PC-3 (cell line): ENCODE measurements around the gene DNAH3. TPM values are rescaled to one million over a fixed set of nuclear protein-coding genes. Genes with fewer than 3 reads are reported as not detected.

ENCODE experiments used
- ATAC-seq: fragments of 200-7000 bp; cut with Tn5 transposase; 2 replicates; pipeline ENCODE4 v1.9.1; 2020; ENCODE audit warnings: mild to moderate bottlenecking, moderate library complexity
- BruUV-seq: library from RNA; stranded (reverse); fragments of 400-500 nt; replicated peaks from 2 replicates; lab custom pipeline; 2021; lab: Mats Ljungman, UMichigan
- CTCF ChIA-PET: fragments of 300-600 bp; sonication (Branson Sonifier 250); formaldehyde crosslinking; loops from one replicate; lab custom pipeline; 2022; ENCODE audit warnings: antibody characterized with exemption; lab: Charles Lee
- POLR2A ChIA-PET: fragments of 300-600 bp; sonication (Branson Sonifier 250); formaldehyde crosslinking; loops from one replicate; lab custom pipeline; 2022; ENCODE audit warnings: antibody characterized with exemption; ENCODE audit not compliant: unreplicated experiment; lab: Charles Lee
- DNase-seq: peaks from one replicate; pipeline ENCODE4 v3.0.0-alpha.2; 2015
- H2AFZ ChIP-seq: fragments of 300-600 bp; sonication (generic); 2 replicates; pipeline ENCODE4 v1.6.0; 2016; ENCODE audit warnings: antibody characterized with exemption, low read length
- H3F3A ChIP-seq: fragments of 300-600 bp; sonication (generic); one replicate; pipeline ENCODE4 v1.6.0; 2017; ENCODE audit warnings: antibody characterized with exemption, low read length, control low read depth, mild to moderate bottlenecking; ENCODE audit not compliant: unreplicated experiment
- H3K27ac ChIP-seq: fragments of 300-600 bp; sonication (generic); 2 replicates; pipeline ENCODE4 v1.5.1; 2016; ENCODE audit warnings: mild to moderate bottlenecking, low read length
- H3K27me3 ChIP-seq: fragments of 300-600 bp; sonication (generic); 2 replicates; pipeline ENCODE4 v1.6.1; 2016; ENCODE audit warnings: low read length, mixed read lengths
- H3K36me3 ChIP-seq: fragments of 300-600 bp; sonication (generic); 2 replicates; pipeline ENCODE4 v1.6.1; 2016; ENCODE audit warnings: low read depth, mixed run types, low read length, mixed read lengths
- H3K4me1 ChIP-seq: fragments of 300-600 bp; sonication (generic); 2 replicates; pipeline ENCODE4 v1.5.1; 2016; ENCODE audit warnings: low read length; ENCODE audit not compliant: insufficient read depth
- H3K4me2 ChIP-seq: fragments of 300-600 bp; sonication (generic); 2 replicates; pipeline ENCODE4 v1.6.0; 2016; ENCODE audit warnings: low read length
- H3K4me3 ChIP-seq: fragments of 300-600 bp; sonication (generic); 2 replicates; pipeline ENCODE4 v1.5.1; 2016; ENCODE audit warnings: mild to moderate bottlenecking, low read length, mixed read lengths
- H3K79me2 ChIP-seq: fragments of 300-600 bp; sonication (generic); 2 replicates; pipeline ENCODE4 v1.6.1; 2017; ENCODE audit warnings: low read length, mixed read lengths
- H3K9ac ChIP-seq: fragments of 300-600 bp; sonication (generic); 2 replicates; pipeline ENCODE4 v1.6.0; 2016; ENCODE audit warnings: mild to moderate bottlenecking, low read length
- H3K9me2 ChIP-seq: fragments of 300-600 bp; sonication (generic); replicated peaks from 2 replicates; pipeline ENCODE4 v1.6.1; 2016; ENCODE audit warnings: mixed run types, low read length, mixed read lengths
- H3K9me3 ChIP-seq: fragments of 300-600 bp; sonication (generic); 2 replicates; pipeline ENCODE4 v1.6.1; 2016; ENCODE audit warnings: low read length, mixed read lengths
- H4K20me1 ChIP-seq: fragments of 300-600 bp; sonication (generic); 2 replicates; pipeline ENCODE4 v1.6.1; 2016; ENCODE audit warnings: low read length, mixed read lengths
- EZH2 ChIP-seq: fragments of 300-600 bp; sonication (generic); IDR thresholded peaks from one replicate; pipeline ENCODE4 v1.6.1; 2017; ENCODE audit warnings: antibody characterized with exemption, mild to moderate bottlenecking, low read length; ENCODE audit not compliant: unreplicated experiment
- EZH2phosphoT487 ChIP-seq: fragments of 300-600 bp; sonication (generic); IDR thresholded peaks from 2 replicates; pipeline ENCODE4 v1.6.1; 2018; ENCODE audit warnings: mild to moderate bottlenecking, antibody characterized with exemption, low read length, borderline replicate concordance
- intact Hi-C: fragments of 100-400 bp; cut with micrococcal nuclease; formaldehyde crosslinking; loops from 2 replicates; pipeline ENCODE4 v1.9.0; 2023
- total RNA-seq: library from RNA; depleted of rRNA; stranded (reverse); fragments of >200 nt; gene quantifications from 2 replicates; pipeline ENCODE4 v1.2.3, GENCODE V29; 2014
- TF ChIP-seq, protein P1 (sequence below): fragments of 300-600 bp; sonication (generic); conservative IDR thresholded peaks from 2 replicates; pipeline ENCODE4 v1.5.1; 2017; ENCODE audit warnings: antibody characterized with exemption, low read depth, mild to moderate bottlenecking, low read length

The DNAH3 gene
- total RNA-seq, 1 experiment from 2014 or later = 0.11 TPM

DNA sequence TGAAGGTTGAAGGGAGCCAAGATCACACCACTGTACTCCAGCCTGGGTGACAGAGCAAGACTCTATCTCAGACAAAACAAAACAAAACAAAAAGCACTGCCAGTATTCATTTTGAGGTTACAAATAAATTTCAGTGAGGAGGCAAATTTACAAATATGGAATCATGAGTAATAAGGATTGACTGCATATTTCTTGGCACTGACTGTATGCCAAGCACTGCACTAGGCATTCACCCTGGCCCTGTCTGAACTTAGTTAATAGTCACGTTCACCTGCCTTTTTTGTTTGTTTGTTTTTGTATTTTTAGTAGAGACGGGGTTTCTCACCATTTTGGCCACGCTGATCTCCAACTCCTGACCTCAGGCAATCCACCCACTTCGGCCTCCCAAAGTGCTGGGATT is 12.9 kb upstream of the DNAH3 start:
- Histone ChIP-seq H3K27me3 (no peaks in the 10 kb centered on the region), H3K9me2 (no peaks in the 10 kb centered on the region), H3K4me2 (peak overlapping the region; percentile 57), H3K9me3 (no peaks in the 10 kb centered on the region), H3K36me3 (peaks cover 5% of the 10 kb centered on the region; the same call in 1 of the 2 replicates), H3K27ac (peak overlapping the region; percentile 68), H3K9ac (no peak overlapping the region), H3K79me2 (peaks cover 12% of the 10 kb centered on the region), H3K4me1 (peaks cover 53% of the 10 kb centered on the region), H4K20me1 (no peaks in the 10 kb centered on the region; the same call in 1 of the 2 replicates), H2AFZ (no peak overlapping the region), H3K4me3 (no peak overlapping the region), H3F3A (no peaks in the 10 kb centered on the region)
- BruUV-seq = no TSS peak
- ChIA-PET CTCF (no interaction called here), POLR2A (no interaction called here)
- TF ChIP-seq EZH2phosphoT487 (no peak), EZH2 (no peak)
- TF ChIP-seq, protein P1, sequence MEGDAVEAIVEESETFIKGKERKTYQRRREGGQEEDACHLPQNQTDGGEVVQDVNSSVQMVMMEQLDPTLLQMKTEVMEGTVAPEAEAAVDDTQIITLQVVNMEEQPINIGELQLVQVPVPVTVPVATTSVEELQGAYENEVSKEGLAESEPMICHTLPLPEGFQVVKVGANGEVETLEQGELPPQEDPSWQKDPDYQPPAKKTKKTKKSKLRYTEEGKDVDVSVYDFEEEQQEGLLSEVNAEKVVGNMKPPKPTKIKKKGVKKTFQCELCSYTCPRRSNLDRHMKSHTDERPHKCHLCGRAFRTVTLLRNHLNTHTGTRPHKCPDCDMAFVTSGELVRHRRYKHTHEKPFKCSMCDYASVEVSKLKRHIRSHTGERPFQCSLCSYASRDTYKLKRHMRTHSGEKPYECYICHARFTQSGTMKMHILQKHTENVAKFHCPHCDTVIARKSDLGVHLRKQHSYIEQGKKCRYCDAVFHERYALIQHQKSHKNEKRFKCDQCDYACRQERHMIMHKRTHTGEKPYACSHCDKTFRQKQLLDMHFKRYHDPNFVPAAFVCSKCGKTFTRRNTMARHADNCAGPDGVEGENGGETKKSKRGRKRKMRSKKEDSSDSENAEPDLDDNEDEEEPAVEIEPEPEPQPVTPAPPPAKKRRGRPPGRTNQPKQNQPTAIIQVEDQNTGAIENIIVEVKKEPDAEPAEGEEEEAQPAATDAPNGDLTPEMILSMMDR = no peak
- intact Hi-C loops = loop anchor here (1.0 kb wide), 1 partner anchor 137 kb away; no protein-coding TSS in a partner anchor
- DNase-seq (peak; percentile 66), ATAC-seq (peak; percentile 35)

DNA sequence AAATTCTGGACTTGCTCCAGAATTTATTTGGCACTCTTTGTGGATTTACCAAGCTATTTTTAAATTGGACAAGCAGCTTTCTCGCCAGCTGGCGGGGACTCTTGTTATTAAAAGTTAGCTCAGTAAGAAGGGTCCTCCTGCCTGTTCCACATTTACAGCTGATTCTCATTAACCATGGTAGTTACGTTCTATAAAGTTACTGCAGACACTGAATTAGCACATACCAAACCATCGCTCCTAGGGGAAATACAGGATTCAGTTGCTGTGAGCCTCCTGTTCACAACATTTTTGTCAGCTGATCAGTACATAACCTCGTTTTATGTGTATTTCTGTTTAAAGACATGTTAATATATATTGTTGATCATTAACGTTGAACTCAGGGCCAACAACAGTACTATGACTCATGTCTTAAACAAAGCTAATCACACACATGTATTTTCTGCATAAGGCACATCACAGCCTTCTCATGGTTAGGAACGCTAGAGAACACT is 12.1 kb upstream of the DNAH3 start:
- POLR2A ChIA-PET = no interaction called here
- no TSS peak for BruUV-seq

More for the DNA sequence above, 12.1 kb upstream of the DNAH3 start:
- TF ChIP-seq EZH2 (no peak), EZH2phosphoT487 (no peak)
- TF ChIP-seq, protein P1 = no peak
- no peaks in the 10 kb centered on the region for H3K9me2 ChIP-seq
- H4K20me1 ChIP-seq = no peaks in the 10 kb centered on the region; the same call in 1 of the 2 replicates
- H3K27me3 ChIP-seq = no peaks in the 10 kb centered on the region
- no peaks in the 10 kb centered on the region for H3F3A ChIP-seq
- no peak overlapping the region for H3K4me3 ChIP-seq
- no peak for DNase-seq
- peaks cover 5% of the 10 kb centered on the region; the same call in 1 of the 2 replicates for H3K36me3 ChIP-seq
- CTCF ChIA-PET = no interaction called here
- H3K79me2 ChIP-seq = peaks cover 12% of the 10 kb centered on the region
- H3K27ac ChIP-seq = peak overlapping the region; percentile 68; the same call in 1 of the 2 replicates
- H2AFZ ChIP-seq = no peak overlapping the region
- no peaks in the 10 kb centered on the region for H3K9me3 ChIP-seq
- peak overlapping the region; percentile 57; the same call in 1 of the 2 replicates for H3K4me2 ChIP-seq
- peaks cover 58% of the 10 kb centered on the region for H3K4me1 ChIP-seq
- intact Hi-C loops = loop anchor here (1.0 kb wide), 1 partner anchor 138 kb away; no protein-coding TSS in a partner anchor
- ATAC-seq = no peak
- no peak overlapping the region for H3K9ac ChIP-seq
